ENCODE measurements around the gene RAB34. TPM values are rescaled to one million over a fixed set of nuclear protein-coding genes. Genes with fewer than 3 reads are reported as not detected.
A peak's percentile ranks its signal among the peaks of the same experiment; 100 is the strongest.

RAB34 gene
- total and polyA plus RNA-seq, 9 of the 15 experiments (the other 6 are each of a cell fraction or from before 2014, with no cell fraction given): 0.07 to 3.8 (median 0.46) TPM; not detected in 1

- TF ChIP-seq NBN (IDR thresholded peaks at IDR 0.05; ENCODE audit: low read depth): peak; percentile 61
- peak; percentile 89 for TF ChIP-seq ZBTB43 (CRISPR knock-in tag; IDR thresholded peaks at IDR 0.05)
- TF ChIP-seq ETV6 (IDR thresholded peaks at IDR 0.05; ENCODE audit: borderline replicate concordance in 1 of 2, low read depth in 2 of 2, low read length in 1 of 2): no peak
- TF ChIP-seq ETV6 (CRISPR knock-in tag; IDR thresholded peaks at IDR 0.05; ENCODE audit: borderline replicate concordance): 0 out of 2 replicates have a peak, but pooled peaks have one; percentile 21
Measured at GRCh38 chr17:28710861-28711722, 6.6 kb downstream of the RAB34 start (continued).

- BruUV-seq (replicated peaks): no TSS peak
- ChIA-PET CTCF (ENCODE audit: low intra/inter-chr PET ratio) (no interaction called here), POLR2A (interaction anchor here (0.5 to 8.7 kb wide), 5 partner anchors 15 to 1265 kb away, joined by 3 to 133 read pairs (median 3); partner anchors contain the start of genes BLTP2, RPL23A, SDF2 and SUPT6H)
- H3K27ac ChIP-seq (ENCODE audit: extremely low read depth, low read depth, low read length): no peak overlapping the region
- H3K4me1 ChIP-seq (replicated peaks in 1 of 2; ENCODE audit: control insufficient read depth in 2 of 2, insufficient read depth in 2 of 2, low read length in 2 of 2): peaks cover 8 to 33% of the 10 kb centered on the region in 2 experiments; a peak in 4 of 5 replicates
- no peak for ATAC-seq
- in situ Hi-C loops (cut with MboI) (no loop called here), intact Hi-C loops (cut with micrococcal nuclease) (no loop called here)
- no peak overlapping the region for H3K4me2 ChIP-seq (ENCODE audit: insufficient read depth, low read length)
- no peaks in the 10 kb centered on the region for H3K9me1 ChIP-seq (ENCODE audit: control insufficient read depth, insufficient read depth, low read length)
- H3K79me2 ChIP-seq (ENCODE audit: control insufficient read depth, insufficient read depth, low read length): peaks cover 13% of the 10 kb centered on the region
- FAIRE-seq: no peak
- H3K9ac ChIP-seq (ENCODE audit: insufficient read depth in 1 of 2, low read depth in 2 of 2, low read length in 2 of 2): peak overlapping the region in 1 of 2 experiments; percentile 40; a peak in 1 of 4 replicates
- no peak for DNase-seq (ENCODE audit: extremely low read depth in 1 of 4, low spot score in 3 of 4)
- peak in 1 of 2 experiments; percentile 26; a peak in 1 of 3 replicates for TF ChIP-seq CBX3 (IDR thresholded peaks at IDR 0.05; ENCODE audit: borderline replicate concordance in 1 of 2, low read length in 2 of 2)
- no peak for TF ChIP-seq WHSC1 (IDR thresholded peaks at IDR 0.05; ENCODE audit: low read length)
- TF ChIP-seq ZNF24 (IDR thresholded peaks at IDR 0.05): peak; percentile 95
- peak in 1 of 3 experiments; percentile 57 for TF ChIP-seq YY1 (IDR thresholded peaks at IDR 0.05; ENCODE audit: borderline replicate concordance in 1 of 3, control insufficient read depth in 1 of 3, extremely low read depth in 1 of 3, insufficient read depth in 3 of 3, insufficient read length in 1 of 3, insufficient replicate concordance in 2 of 3, low read depth in 1 of 3, low read length in 2 of 3)
- peaks cover 29% of the 10 kb centered on the region; the same call in 2 of the 3 replicates for H3K36me3 ChIP-seq (ENCODE audit: control insufficient read depth, insufficient read depth, low read length)
- WGBS (ENCODE audit: insufficient coverage, low coverage, missing lambda C conversion rate): 15% methylated on average over 2 of the region's 2 CpGs
- H3K9me3 ChIP-seq (replicated peaks; ENCODE audit: control insufficient read depth, insufficient read depth, low read depth, low read length): 0 out of 2 replicates have a peak, but pooled peaks cover 2% of the 10 kb centered on the region
- no peak overlapping the region for H3K4me3 ChIP-seq
- H2AFZ ChIP-seq (ENCODE audit: low read depth, low read length): no peak overlapping the region
- H3K27me3 ChIP-seq (ENCODE audit: control insufficient read depth in 2 of 2, insufficient read depth in 2 of 2, low read length in 2 of 2): no peaks in the 10 kb centered on the region
- no peaks in the 10 kb centered on the region for H4K20me1 ChIP-seq (replicated peaks; ENCODE audit: control insufficient read depth, insufficient read depth, low read length)
Measured at GRCh38 chr17:28707339-28707720, 10.3 kb downstream of the RAB34 start.
